Stimulated activated CD8-positive, alpha-beta memory T cell treated with anti-CD3 and anti-CD28 coated beads, Interleukin-7, amount 100 ng/mL, for 4 hours (primary cell): ENCODE results near the gene ERC2.

ENCODE experiments used
- DNase-seq, 2 donors: peaks; one replicate each; pipeline ENCODE4 v3.0.0-alpha.2; 2020; ENCODE audit warnings: low read depth in 2 of 2

Gene ERC2

GRCh38 chr3:55477306-55478303 is 990.7 kb downstream of the ERC2 start:
- no peak for DNase-seq

DNA sequence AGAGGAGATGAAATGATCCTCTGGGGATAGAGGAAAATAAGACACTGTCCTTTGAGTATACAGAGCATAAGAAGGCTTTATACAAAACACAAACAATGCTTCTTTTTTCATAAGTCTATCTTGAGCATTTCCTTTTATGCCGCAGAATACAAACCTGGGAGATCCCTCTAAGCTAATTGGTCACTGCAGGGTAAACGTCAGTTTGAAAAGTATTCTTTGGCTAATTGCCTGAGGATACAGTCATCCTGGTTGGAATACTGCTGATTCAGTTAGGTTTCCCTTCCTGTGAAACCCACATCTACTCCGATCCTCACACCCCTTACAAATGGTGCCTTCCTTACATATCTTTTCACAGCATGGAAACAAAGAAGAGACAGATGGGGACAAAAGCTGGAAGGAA is 991.8 kb downstream of the ERC2 start:
- no peak for DNase-seq

DNA sequence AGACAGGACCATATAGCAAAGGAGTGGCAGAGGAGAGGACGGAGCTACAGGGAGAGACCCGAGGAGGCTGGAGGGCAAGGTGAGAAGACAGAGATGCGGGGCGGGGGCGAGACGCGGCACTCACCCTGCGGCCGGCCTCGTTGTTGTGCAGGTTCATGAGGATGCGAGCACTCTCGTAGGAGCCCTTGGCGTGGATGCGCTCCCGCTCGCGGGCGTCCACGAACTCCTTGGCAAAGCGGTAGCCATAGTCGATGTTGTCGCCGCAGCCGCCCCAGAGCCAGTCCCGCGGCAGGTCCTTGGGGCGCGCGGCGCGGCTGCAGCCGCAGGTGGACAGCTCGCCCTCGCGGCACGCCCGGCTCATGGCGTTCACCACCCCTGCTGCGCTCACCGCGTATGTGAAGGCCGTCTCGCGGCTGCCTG is 994.0 kb downstream of the ERC2 start:
- no peak for DNase-seq

DNA sequence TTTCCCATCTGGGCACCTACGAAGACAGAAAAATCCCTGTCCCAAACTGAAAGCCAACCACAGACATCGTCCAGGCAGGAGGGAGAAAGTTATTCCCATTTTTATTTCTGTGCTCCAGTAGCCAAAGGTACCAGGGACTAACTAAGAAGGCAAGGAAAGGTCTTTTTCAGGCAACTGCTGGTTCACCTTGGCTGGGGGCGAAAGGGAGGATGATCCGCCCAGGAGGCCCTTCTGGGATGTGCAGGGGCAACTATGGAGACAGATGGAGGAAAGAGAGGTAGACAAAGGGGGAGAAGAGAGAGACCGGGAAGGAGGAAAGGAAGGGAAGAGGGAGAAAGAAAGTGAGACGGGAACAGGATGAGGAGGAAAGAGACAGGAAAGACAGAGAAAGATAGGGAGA is 994.5 kb downstream of the ERC2 start:
- DNase-seq: no peak

- no peak for DNase-seq
These were observed 996.6 kb downstream of the ERC2 start for GRCh38 chr3:55471522-55472280.

- no peak for DNase-seq
These were observed 997.2 kb downstream of the ERC2 start for GRCh38 chr3:55471084-55471483.

- DNase-seq: no peak
These were observed 998.2 kb downstream of the ERC2 start for GRCh38 chr3:55469957-55470526.

DNA sequence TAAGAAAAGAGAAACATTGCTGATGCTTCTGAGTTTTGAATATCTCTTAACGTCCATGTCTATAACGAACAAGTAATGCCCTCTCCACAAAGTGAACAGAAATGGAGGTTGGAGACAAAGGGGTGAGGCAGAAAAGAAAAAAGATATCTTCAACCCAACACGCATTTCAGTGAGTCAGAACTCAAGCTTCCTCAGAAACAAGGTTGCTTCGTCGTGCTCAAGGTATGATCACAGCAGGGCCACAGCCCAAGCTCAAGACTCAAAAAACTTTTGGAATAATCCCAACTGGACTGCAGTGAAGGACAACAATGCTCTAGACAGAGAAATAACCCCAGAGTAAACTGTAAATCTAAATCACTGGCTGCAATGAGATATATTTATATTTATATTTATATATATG is 1000.0 kb downstream of the ERC2 start:
- no peak for DNase-seq

DNA sequence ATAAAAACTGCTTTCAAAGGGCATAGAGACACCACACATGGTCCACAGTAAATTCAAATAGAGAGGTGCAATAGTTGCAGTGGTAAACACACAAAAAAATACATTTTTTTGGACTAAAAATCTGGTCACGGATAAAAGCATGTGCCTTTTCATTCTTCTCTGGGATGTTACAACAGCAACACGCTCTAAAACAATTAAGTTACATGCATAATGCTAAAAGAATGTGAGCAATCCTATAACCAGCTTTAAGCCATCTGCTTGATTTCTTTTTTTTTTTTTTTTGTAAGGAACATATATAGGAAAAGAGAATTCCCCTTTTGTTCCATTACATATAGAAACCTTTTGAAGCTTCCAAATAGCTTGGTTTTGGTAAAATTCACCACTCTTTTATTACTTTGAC is 1001.2 kb downstream of the ERC2 start:
- DNase-seq: no peak

DNA sequence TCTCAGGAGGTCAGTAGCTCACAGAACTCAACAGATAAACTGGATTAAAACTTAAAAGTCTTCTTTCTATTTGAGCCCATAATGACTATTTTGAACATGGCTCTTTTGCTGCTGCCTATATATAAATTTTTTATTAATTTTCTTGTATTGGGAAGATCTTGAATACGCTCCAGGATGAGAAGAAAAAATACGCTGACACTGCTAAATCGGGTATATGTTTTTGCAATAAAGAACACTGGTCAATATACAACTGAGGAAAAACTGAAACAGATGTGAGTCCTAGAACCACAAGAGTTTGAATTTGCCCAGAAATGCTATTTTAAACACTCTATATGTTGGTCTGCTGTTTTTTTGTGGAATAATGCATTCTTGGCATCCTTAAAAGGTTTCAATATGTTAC is 1001.7 kb downstream of the ERC2 start:
- DNase-seq: no peak

GRCh38 chr3:55461896-55462295 is 1006.4 kb downstream of the ERC2 start:
- no peak for DNase-seq

DNA sequence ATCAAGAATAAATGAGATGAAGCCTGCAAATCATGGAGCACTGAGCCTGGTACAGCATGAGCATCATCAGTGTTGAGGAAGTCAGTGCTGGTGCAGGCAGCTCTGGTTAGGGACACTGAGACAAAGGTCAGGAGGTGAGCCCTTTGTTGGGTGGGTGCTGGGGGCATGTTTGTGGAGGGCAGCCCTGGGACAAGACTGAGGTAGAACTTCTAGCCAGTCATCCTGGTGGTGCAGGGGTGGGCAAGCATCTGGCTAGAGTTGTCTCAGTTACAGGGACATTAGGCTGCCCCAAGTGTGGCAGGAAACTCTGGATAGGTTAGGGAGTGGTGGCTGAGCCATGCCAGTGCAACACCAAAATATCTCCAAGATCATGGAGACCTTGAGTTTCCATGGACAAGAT is 1008.4 kb downstream of the ERC2 start:
- no peak for DNase-seq
